Activated T-helper 1 cell treated with anti-CD3 and anti-CD28 coated beads, Interleukin-12 subunit alpha, Interleukin-12 subunit beta, Interleukin-2, Interleukin-4 antibody, amounts not matched to agents 30 ng/mL and 10 ng/mL and 1 ng/mL, durations not matched to agents 14 hours and 24 hours and 36 hours (primary cell): ENCODE data around the gene NRCAM. TPM values are rescaled to one million over a fixed set of nuclear protein-coding genes. Genes with fewer than 3 reads are reported as not detected.

Experiments used
- DNase-seq: peaks from one replicate; pipeline ENCODE4 v3.0.0; 2021; ENCODE audit warnings: low spot score
- H3K27ac Mint-ChIP-seq: one replicate; pipeline ENCODE4 v1.8.0; 2021; ENCODE audit warnings: mild to moderate bottlenecking, mixed read lengths
- H3K27me3 Mint-ChIP-seq: one replicate; pipeline ENCODE4 v1.8.0; 2022; ENCODE audit warnings: mild to moderate bottlenecking, moderate library complexity, mixed read lengths; ENCODE audit not compliant: insufficient read depth
- H3K36me3 Mint-ChIP-seq: one replicate; pipeline ENCODE4 v1.8.0; 2021; ENCODE audit warnings: low read depth, mixed read lengths
- H3K4me1 Mint-ChIP-seq: one replicate; pipeline ENCODE4 v1.8.0; 2021; ENCODE audit warnings: low read depth, mixed read lengths
- H3K4me3 Mint-ChIP-seq: one replicate; pipeline ENCODE4 v1.8.0; 2021; ENCODE audit warnings: mild to moderate bottlenecking, moderate library complexity, mixed read lengths
- H3K9me3 Mint-ChIP-seq: one replicate; pipeline ENCODE4 v1.8.0; 2021; ENCODE audit warnings: mixed read lengths
- intact Hi-C: fragments of 100-400 bp; cut with micrococcal nuclease; formaldehyde crosslinking; loops from one replicate; pipeline ENCODE4 v1.15.1; 2024
- total RNA-seq: library from RNA; stranded (reverse); gene quantifications from 2 replicates; pipeline ENCODE4 v1.2.3, GENCODE V29; 2022

NRCAM gene
- total RNA-seq, 1 donor from 2014 or later, result 0.21 TPM

DNA sequence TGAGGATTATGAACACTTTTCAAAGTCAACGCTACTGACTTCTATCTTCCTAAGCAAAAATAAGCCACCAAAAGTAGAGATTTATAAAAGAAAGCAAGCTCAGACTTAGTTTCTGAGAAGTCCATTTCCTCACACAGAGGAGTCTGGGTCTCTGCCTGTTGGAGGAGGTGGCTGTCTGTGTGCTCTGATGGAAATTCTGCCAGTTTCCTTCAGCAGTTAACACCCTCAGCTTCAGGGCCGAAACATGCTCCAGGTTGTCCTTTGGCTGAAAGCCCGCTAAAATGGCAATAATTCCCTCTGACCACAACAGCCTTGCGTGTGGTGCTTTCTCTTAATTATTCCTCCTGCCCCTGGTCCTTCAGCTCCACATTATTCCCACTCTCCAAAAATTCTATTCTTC, 198.3 kb downstream of the NRCAM start:
- peaks cover 4% of the 10 kb centered on the region for H3K9me3 Mint-ChIP-seq
- DNase-seq, result no peak
- H3K27ac Mint-ChIP-seq, result no peak overlapping the region
- no peaks in the 10 kb centered on the region for H3K36me3 Mint-ChIP-seq
- intact Hi-C loops, result no loop called here
- no peaks in the 10 kb centered on the region for H3K27me3 Mint-ChIP-seq
- H3K4me1 Mint-ChIP-seq, result no peaks in the 10 kb centered on the region
- no peak overlapping the region for H3K4me3 Mint-ChIP-seq

DNA sequence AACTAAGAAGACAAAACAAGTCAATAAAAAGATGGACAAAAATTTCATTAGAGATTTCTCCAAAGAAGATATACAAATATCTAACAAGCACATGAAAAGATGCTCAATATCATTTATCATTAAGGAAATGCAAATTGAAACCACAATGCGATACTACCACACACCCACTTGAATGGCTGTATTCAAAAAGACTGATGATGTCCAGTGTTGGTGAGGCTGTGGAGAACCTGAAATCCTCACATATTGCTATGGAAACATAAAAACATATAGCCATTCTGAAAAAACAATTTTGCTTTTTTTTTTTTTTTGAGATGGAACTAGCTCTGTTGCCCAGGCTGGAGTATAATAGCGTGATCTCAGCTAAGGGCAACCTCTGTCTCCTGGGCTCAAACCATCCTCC, 202.0 kb downstream of the NRCAM start:
- H3K27ac Mint-ChIP-seq, result no peak overlapping the region
- DNase-seq, result no peak
- no peaks in the 10 kb centered on the region for H3K4me1 Mint-ChIP-seq
- H3K27me3 Mint-ChIP-seq, result no peaks in the 10 kb centered on the region
- no peak overlapping the region for H3K4me3 Mint-ChIP-seq
- H3K9me3 Mint-ChIP-seq, result peaks cover under 1% of the 10 kb centered on the region
- no peaks in the 10 kb centered on the region for H3K36me3 Mint-ChIP-seq
- intact Hi-C loops, result no loop called here

DNA sequence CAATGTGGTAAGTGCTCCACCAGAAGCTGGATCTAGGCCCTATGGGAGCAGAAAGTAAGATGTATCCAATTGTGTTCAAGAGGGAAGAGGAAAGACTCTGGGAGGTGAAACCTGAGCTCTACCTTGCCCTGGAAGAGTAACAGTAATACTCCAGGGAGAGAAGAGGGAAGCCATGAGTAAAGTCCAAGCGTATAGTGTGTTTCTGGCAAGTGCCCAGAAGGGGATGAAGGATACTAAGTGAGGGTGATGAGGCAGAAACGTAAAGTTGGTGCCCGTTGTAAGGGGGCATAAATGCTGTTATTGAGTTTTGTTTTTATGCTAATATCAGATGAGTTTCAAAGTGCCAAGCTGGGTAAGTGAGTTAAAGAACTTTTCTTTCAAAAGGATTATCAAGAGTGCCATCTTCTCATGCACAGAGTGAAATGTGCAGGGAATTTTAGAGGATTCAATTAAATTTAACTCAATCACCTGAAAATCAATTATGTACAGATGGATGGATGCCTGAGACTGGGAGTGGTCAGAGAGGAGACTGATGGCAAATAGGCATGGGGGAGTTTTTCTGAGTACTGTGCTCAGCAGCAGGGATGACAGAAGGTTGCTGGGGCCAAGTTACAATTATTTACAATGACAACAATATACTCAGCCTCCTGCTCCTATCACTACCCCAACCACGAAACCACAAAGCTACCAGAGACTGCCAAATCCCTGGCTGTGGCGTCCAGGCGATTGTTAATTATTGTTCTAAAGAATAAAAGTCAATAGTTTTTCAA, 202.8 kb downstream of the NRCAM start:
- H3K4me1 Mint-ChIP-seq, result no peaks in the 10 kb centered on the region
- H3K4me3 Mint-ChIP-seq, result no peak overlapping the region
- intact Hi-C loops, result no loop called here
- no peaks in the 10 kb centered on the region for H3K36me3 Mint-ChIP-seq
- no peaks in the 10 kb centered on the region for H3K27me3 Mint-ChIP-seq
- no peak overlapping the region for H3K27ac Mint-ChIP-seq
- no peak for DNase-seq
- H3K9me3 Mint-ChIP-seq, result no peaks in the 10 kb centered on the region

DNA sequence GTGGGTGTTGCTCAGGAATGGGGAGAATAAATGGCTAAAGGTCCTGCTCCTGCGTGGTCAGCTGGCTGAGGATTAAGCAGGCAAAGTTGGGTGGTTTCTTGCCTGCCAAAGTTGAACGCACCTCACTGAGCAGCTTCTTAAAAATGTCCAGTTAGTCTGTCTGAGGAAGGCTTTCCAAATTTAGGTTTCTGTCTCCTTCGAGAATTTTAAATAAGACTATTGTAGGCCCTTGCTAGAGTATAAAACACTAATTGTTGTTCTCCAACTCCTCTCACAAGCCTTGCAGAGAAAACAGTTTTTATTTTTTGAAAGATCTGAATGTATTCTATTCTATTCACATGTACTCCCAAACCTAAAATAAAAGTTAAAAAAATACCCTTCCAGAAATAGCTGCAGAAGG, 204.1 kb downstream of the NRCAM start:
- Mint-ChIP-seq H3K4me3 (no peak overlapping the region), H3K27me3 (no peaks in the 10 kb centered on the region), H3K27ac (no peak overlapping the region), H3K9me3 (no peaks in the 10 kb centered on the region), H3K4me1 (no peaks in the 10 kb centered on the region), H3K36me3 (no peaks in the 10 kb centered on the region)
- intact Hi-C loops, result no loop called here
- DNase-seq, result no peak

- H3K4me1 Mint-ChIP-seq, result no peaks in the 10 kb centered on the region
- no peaks in the 10 kb centered on the region for H3K36me3 Mint-ChIP-seq
- no peaks in the 10 kb centered on the region for H3K27me3 Mint-ChIP-seq
- H3K4me3 Mint-ChIP-seq, result no peak overlapping the region
- no peak for DNase-seq
- intact Hi-C loops, result no loop called here
- H3K9me3 Mint-ChIP-seq, result no peaks in the 10 kb centered on the region
- H3K27ac Mint-ChIP-seq, result no peak overlapping the region
Measured at GRCh38 chr7:108251700-108252099, 204.5 kb downstream of the NRCAM start.

- H3K9me3 Mint-ChIP-seq, result no peaks in the 10 kb centered on the region
- intact Hi-C loops, result no loop called here
- no peak overlapping the region for H3K4me3 Mint-ChIP-seq
- H3K27ac Mint-ChIP-seq, result no peak overlapping the region
- no peaks in the 10 kb centered on the region for H3K36me3 Mint-ChIP-seq
- H3K4me1 Mint-ChIP-seq, result no peaks in the 10 kb centered on the region
- DNase-seq, result no peak
- H3K27me3 Mint-ChIP-seq, result no peaks in the 10 kb centered on the region
Measured at GRCh38 chr7:108249453-108249852, 206.8 kb downstream of the NRCAM start.

DNA sequence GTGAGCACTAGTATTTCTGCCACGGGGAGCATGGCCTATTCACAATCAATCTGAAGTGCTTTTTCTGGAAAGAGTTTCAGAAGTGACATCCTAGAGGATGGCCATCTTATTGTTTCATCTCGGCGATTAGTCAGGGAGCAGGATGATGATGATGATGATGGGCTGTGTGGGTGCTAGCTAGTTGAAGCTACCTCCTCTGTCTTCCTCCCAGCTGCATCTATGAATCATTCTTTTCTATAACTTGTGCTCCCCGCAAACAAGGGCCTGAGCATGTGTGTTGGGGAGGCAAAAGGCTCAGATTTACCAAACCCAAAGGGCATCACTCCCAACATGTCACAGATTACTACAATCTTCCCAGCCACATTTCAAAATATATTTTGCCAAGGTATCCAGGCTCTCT, 207.4 kb downstream of the NRCAM start:
- Mint-ChIP-seq H3K36me3 (no peaks in the 10 kb centered on the region), H3K9me3 (no peaks in the 10 kb centered on the region), H3K27me3 (no peaks in the 10 kb centered on the region), H3K4me1 (no peaks in the 10 kb centered on the region), H3K27ac (no peak overlapping the region), H3K4me3 (no peak overlapping the region)
- DNase-seq, result no peak
- intact Hi-C loops, result no loop called here

DNA sequence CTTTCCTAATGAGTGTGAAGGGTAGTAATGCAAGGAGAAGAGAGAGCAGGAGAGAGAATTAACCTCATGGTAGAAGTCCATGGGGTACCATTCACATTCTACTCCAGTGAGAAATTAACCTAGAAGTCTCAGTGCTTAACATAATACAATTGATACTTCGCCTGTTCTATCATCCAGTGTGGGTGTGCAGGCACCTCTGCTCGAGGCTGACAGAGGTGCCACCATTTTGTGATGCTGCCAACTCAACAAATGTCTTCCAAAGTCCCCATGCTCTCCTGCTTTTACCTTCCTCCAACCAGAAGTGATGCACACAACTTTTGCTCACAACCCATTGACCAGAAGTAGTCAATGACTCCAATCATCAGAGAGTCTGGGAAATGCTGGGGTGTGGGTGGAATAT, 207.8 kb downstream of the NRCAM start:
- no peak for DNase-seq
- Mint-ChIP-seq H3K4me3 (no peak overlapping the region), H3K36me3 (no peaks in the 10 kb centered on the region), H3K4me1 (no peaks in the 10 kb centered on the region), H3K27me3 (no peaks in the 10 kb centered on the region), H3K9me3 (no peaks in the 10 kb centered on the region), H3K27ac (no peak overlapping the region)
- intact Hi-C loops, result no loop called here

DNA sequence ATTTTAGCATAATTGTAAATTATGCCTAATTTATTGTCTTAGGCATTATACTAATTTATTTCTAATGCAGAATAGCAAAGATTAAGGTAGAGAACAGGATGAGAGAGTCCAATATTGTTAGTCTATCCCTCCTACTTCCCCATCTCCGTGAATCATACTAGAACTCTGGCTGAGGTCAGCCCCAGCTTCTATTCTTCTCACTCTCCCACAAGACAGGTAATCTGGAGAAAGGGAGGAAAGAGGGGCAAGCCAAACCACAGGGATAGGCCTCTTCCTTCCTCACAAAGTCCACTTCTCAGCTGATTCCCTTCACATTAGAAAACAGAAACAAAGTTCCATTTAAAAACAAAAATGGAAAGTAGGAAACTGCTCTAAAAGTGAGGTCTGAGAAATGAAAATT, 208.6 kb downstream of the NRCAM start:
- Mint-ChIP-seq H3K9me3 (no peaks in the 10 kb centered on the region), H3K27ac (no peak overlapping the region), H3K36me3 (no peaks in the 10 kb centered on the region), H3K27me3 (no peaks in the 10 kb centered on the region), H3K4me3 (no peak overlapping the region), H3K4me1 (no peaks in the 10 kb centered on the region)
- DNase-seq, result no peak
- intact Hi-C loops, result no loop called here

DNA sequence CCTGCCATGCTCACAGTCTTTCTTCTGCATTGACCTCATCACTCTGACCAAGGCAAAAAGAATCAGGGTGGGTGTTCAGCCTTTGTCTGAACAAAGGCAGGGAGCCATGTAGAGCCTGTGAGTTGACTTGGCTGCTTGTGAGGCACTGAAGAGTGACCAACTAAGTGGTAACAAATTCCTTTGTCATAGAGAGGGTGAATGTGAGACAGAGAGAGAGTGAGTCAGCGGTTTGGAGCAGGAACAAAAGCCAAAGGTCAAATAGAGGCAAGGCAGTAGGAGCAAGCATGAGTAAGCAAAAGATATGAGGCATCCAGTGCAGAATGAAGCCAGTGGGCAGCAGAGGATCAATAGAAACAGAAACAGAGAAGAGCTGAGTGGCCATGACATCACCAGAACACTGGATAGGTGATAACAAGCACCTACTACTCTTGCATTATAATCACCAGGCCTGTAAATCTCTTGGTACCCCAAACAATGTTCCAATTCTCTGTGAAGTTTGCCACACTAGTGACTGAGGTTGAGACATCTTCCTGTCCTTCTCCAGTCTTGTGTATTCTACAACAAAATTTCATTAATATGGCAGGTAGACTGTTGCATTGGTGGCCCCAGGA, 209.9 kb downstream of the NRCAM start:
- no peaks in the 10 kb centered on the region for H3K4me1 Mint-ChIP-seq
- no peaks in the 10 kb centered on the region for H3K27me3 Mint-ChIP-seq
- intact Hi-C loops, result no loop called here
- H3K27ac Mint-ChIP-seq, result no peak overlapping the region
- H3K4me3 Mint-ChIP-seq, result no peak overlapping the region
- no peak for DNase-seq
- H3K36me3 Mint-ChIP-seq, result no peaks in the 10 kb centered on the region
- H3K9me3 Mint-ChIP-seq, result no peaks in the 10 kb centered on the region

DNA sequence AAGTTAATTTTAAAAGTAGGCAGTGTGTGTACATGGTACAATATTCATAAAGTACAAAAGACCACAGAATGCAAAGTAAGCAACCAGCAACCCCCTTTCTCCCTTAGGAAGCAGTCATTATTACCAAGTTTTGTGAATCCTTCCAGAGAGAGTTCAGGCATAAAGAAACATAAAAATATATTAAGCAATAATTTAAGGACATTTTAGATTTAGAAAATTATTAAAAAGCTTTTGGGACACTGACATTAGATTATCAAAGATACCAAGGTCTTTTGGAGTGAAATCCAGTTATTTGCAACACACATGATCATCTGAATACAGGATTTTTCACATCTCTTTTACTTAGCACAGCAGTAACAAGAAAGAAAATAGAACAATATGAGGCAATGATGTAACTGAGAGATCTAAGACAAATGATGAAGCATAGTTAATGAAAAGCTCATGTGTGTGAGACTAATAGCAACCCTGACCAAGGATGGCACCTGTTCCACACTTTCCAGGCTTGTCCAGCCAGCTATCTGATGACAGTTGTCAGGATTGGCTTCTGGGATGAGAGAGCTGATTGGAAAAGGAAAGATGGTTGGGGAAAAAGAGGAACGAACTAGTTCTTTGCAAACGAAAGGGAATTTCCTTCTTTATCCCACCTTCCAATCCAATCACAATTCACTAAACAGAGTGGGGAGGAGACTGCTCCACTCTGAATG, 210.6 kb downstream of the NRCAM start:
- Mint-ChIP-seq H3K4me3 (no peak overlapping the region), H3K4me1 (no peaks in the 10 kb centered on the region), H3K27me3 (peaks cover 2% of the 10 kb centered on the region), H3K27ac (no peak overlapping the region), H3K36me3 (no peaks in the 10 kb centered on the region), H3K9me3 (no peaks in the 10 kb centered on the region)
- intact Hi-C loops, result no loop called here
- DNase-seq, result no peak

DNA sequence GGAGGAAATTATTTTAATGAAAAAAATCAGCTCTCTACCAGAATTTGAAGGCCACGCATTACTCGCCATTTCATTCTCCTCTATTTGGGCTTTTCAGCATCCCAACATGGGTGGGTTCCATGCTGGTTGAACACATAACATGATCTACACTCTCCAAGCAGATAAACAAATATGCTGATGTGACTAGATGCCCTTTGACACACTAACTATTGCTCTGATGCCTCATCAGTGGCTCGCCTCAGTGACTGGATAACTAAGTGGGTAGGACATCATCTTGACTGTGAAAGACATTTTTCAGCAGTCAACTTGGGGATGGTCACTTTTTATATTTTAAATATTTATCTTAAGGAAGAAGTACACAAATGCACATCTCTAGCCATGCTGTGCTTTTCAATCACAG, 212.1 kb downstream of the NRCAM start:
- Mint-ChIP-seq H3K4me3 (no peak overlapping the region), H3K9me3 (no peaks in the 10 kb centered on the region), H3K27ac (no peak overlapping the region), H3K4me1 (no peaks in the 10 kb centered on the region), H3K36me3 (no peaks in the 10 kb centered on the region), H3K27me3 (peaks cover 3% of the 10 kb centered on the region)
- intact Hi-C loops, result no loop called here
- no peak for DNase-seq

GRCh38 chr7:108239501-108240225, 216.6 kb downstream of the NRCAM start:
- no peak overlapping the region for H3K4me3 Mint-ChIP-seq
- no peak overlapping the region for H3K27ac Mint-ChIP-seq
- no peaks in the 10 kb centered on the region for H3K36me3 Mint-ChIP-seq
- H3K27me3 Mint-ChIP-seq, result peaks cover 3% of the 10 kb centered on the region
- intact Hi-C loops, result no loop called here
- H3K9me3 Mint-ChIP-seq, result no peaks in the 10 kb centered on the region
- no peaks in the 10 kb centered on the region for H3K4me1 Mint-ChIP-seq
- no peak for DNase-seq
